ENCODE measurements around the gene KRTAP3-2.
"Not testable (repeated sequence)": the region's sequence is repeated elsewhere in the genome, so short reads cannot be mapped to it uniquely, and the experiment has no call there.

KRTAP3-2 gene

DNA sequence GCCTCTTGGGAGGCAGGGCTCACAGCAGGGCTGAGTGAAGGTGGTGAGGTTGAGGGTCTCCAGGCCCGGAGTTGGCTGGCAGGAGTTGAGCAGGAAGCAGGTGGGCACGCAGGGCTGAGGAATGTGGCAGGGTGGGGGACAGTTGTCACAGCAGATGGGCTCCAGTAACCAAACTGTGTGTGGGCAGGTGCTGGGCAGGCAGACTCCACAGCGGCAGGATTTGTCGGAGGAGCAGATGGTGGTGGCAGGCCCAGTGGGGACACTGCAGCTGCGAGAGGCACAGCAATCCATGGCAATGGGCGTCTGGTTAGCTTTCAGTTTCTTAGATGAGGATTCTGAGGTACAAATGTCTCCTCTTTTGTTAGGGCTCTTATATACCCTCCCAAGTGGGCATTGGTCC is at the start of gene KRTAP3-2:
Gene KRTAP3-2, minus strand, starts transcription at position 344 of the 400 bp plus-strand sequence. Its CDS starts 53 bp downstream, at position 291.
- H3K4me3 ChIP-seq (ENCODE audit: low read depth, low read length); H3K27ac ChIP-seq; DNase-seq; in situ Hi-C loops (cut with HindIII; ENCODE audit: low pct_ligation_motif_present, low sequenced_read_pairs); H3K27me3 ChIP-seq (replicated peaks); H3K36me3 ChIP-seq (replicated peaks): not testable (repeated sequence)

DNA sequence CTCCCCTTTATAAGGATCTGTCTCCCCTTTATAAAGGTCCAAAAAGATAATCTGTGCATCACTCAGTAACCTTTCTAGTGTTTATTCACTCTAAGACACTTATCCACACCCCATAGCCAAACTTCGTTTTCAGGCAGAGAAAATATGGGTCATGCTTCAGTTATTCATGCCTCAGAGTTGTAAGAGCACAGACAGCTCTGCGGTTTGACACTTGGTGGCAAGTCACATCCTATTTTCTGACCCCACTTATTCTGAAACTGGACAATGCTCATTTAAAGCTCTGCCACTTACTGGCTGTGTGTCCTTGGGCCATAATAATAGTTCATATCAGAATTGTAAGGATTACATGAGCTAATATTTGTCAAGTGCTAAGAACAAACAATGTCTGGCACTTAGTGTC is 49.4 kb upstream of the KRTAP3-2 start:
- no peak overlapping the region for H3K4me3 ChIP-seq (ENCODE audit: low read depth, low read length)
- H3K36me3 ChIP-seq (replicated peaks): no peaks in the 10 kb centered on the region
- TF ChIP-seq CTCF (IDR thresholded peaks at IDR 0.05; ENCODE audit: low read depth, low read length, missing control alignments): no peak
- in situ Hi-C loops (cut with HindIII; ENCODE audit: low pct_ligation_motif_present, low sequenced_read_pairs): no loop called here
- no peaks in the 10 kb centered on the region for H3K27me3 ChIP-seq (replicated peaks)
- DNase-seq: peak; percentile 78
- peak overlapping the region; percentile 78 for H3K27ac ChIP-seq

DNA sequence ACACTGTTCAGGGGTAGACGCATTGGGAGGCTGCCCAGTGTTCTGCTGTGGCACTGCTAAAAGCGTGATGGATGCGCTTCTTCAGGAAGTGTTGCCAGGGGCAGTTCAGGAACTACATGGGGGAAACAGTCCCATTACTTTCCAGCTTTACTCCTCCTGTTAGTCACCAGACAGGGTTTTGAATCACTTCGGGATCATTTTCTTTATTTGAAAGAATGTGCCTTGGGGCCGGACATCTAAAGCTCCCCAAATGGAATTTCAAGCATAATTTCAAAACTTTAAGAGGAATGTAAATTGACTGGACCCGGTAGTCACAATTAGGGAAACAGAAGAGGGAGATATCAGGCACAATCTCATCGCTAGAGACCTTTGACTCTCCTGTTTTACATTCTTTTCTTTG is 48.7 kb upstream of the KRTAP3-2 start:
- H3K27ac ChIP-seq: peak overlapping the region; percentile 78
- in situ Hi-C loops (cut with HindIII; ENCODE audit: low pct_ligation_motif_present, low sequenced_read_pairs): no loop called here
- no peak for TF ChIP-seq CTCF (IDR thresholded peaks at IDR 0.05; ENCODE audit: low read depth, low read length, missing control alignments)

DNA sequence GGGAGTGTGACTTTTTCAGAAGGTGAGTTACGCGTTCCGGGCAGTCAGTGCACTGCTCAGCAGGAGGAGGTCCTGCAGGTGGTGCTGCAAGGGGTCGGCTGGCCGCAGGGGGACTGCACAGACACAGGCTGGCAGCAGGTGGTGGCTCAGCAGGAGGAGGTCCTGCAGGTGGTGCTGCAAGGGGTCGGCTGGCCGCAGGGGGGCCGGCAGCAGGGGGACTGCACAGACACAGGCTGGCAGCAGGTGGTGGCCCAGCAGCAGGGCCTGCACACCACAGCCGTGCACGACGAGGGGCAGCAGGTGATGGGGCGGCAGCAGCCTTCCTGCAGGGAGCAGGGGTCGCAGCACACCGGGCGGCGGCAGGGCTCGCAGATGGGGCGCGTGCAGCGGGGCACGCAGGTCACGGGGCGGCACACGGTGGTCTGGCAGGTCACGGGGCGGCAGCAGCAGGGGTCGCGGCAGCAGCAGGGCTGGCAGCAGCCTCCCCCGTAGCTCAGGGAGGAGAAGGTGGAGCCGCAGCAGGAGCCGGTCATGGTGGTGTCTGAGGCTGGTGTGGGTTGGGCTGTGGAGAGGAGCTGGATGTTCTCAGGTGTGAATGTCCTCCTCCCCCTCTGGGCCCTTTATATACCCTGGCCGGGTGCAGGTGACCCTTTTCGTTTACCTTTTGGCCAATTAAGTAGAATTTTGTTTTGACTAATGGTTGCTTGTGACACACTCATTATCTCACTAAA is 47.2 kb upstream of the KRTAP3-2 start, which contains the start of gene KRTAP2-1:
Gene KRTAP2-1, minus strand, starts transcription at position 582 of the 731 bp plus-strand sequence. Its CDS starts 49 bp downstream, at position 533.
- in situ Hi-C loops (cut with HindIII; ENCODE audit: low pct_ligation_motif_present, low sequenced_read_pairs); H3K4me3 ChIP-seq (ENCODE audit: low read depth, low read length); H3K27me3 ChIP-seq (replicated peaks); DNase-seq; H3K36me3 ChIP-seq (replicated peaks): not testable (repeated sequence)
- H3K27ac ChIP-seq: peak within 1 kb of the TSS; percentile 78

More for the DNA sequence above, 48.7 kb upstream of the KRTAP3-2 start:
- peak; percentile 45 for DNase-seq
- Histone ChIP-seq H3K4me3 (ENCODE audit: low read depth, low read length) (no peak overlapping the region), H3K27me3 (replicated peaks) (no peaks in the 10 kb centered on the region), H3K36me3 (replicated peaks) (no peaks in the 10 kb centered on the region)

GRCh38 chr17:41042953-41043352 is 43.2 kb upstream of the KRTAP3-2 start:
- TF ChIP-seq CTCF (IDR thresholded peaks at IDR 0.05; ENCODE audit: low read depth, low read length, missing control alignments): no peak
- Histone ChIP-seq H3K4me3 (ENCODE audit: low read depth, low read length) (no peak overlapping the region), H3K27ac (no peak overlapping the region), H3K36me3 (replicated peaks) (no peaks in the 10 kb centered on the region), H3K27me3 (replicated peaks) (no peaks in the 10 kb centered on the region)
- in situ Hi-C loops (cut with HindIII; ENCODE audit: low pct_ligation_motif_present, low sequenced_read_pairs): no loop called here
- DNase-seq: no peak

DNA sequence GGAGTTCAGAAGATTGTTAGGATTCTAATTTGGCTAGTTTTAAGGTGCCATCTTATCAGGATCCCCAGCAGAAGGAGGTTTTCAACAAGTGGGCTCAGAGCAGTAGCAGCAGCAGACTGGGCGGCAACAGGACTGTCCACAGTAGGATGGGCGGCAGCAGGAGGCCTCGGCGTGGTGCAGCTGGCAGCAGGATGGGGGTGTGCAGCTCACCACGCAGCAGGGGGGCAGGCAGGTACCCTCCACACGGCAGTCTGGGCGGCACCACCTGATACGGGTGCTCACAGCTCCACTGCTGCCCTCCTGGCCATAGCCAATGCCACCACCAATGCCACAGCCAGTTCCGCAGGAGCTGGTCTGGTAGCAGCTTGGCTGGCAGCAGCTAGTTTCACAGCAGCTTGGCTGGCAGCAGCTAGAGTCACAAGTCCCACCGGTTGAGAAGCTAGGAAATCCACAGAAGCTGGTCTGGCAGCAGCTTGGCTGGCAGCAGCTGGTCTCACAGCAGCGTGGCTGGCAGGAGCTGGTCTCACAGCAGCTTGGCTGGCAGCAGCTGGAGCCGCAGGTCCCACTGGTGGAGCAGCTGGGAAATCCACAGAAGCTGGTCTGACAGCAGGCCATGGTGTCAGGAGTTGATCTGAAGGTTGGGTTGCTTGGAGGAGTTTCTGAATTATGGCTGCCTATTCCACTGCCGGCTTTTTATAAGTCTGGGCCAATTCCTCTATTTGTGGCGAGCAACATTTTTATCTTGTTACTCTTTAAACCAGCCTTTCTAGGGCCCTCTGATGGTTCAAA is 41.3 kb upstream of the KRTAP3-2 start, which contains the start of gene KRTAP1-1:
Gene KRTAP1-1, minus strand, starts transcription at position 668 of the 789 bp plus-strand sequence. Its CDS starts 53 bp downstream, at position 615.
- H3K36me3 ChIP-seq (replicated peaks); DNase-seq; in situ Hi-C loops (cut with HindIII; ENCODE audit: low pct_ligation_motif_present, low sequenced_read_pairs); H3K4me3 ChIP-seq (ENCODE audit: low read depth, low read length); H3K27me3 ChIP-seq (replicated peaks); H3K27ac ChIP-seq: not testable (repeated sequence)

GRCh38 chr17:41037853-41038350 is 38.2 kb upstream of the KRTAP3-2 start:
- Histone ChIP-seq H3K27me3 (replicated peaks) (no peaks in the 10 kb centered on the region), H3K36me3 (replicated peaks) (no peaks in the 10 kb centered on the region), H3K4me3 (ENCODE audit: low read depth, low read length) (no peak overlapping the region), H3K27ac (no peak overlapping the region)
- TF ChIP-seq CTCF (IDR thresholded peaks at IDR 0.05; ENCODE audit: low read depth, low read length, missing control alignments): no peak
- DNase-seq: no peak
- in situ Hi-C loops (cut with HindIII; ENCODE audit: low pct_ligation_motif_present, low sequenced_read_pairs): no loop called here

- DNase-seq; H3K27me3 ChIP-seq (replicated peaks); in situ Hi-C loops (cut with HindIII; ENCODE audit: low pct_ligation_motif_present, low sequenced_read_pairs); H3K36me3 ChIP-seq (replicated peaks); H3K27ac ChIP-seq; H3K4me3 ChIP-seq (ENCODE audit: low read depth, low read length): not testable (repeated sequence)
Measured at GRCh38 chr17:41034346-41034935, 34.7 kb upstream of the KRTAP3-2 start, which contains the start of gene KRTAP1-3. TSS of gene KRTAP1-3 (minus strand) at chr17:41034874. CDS start at chr17:41034821, 53 bp downstream.

Data from brain microvascular endothelial cell (primary cell).